Thyroid gland (tissue), 4 donors: ENCODE measurements around the gene TAF8. TPM values are rescaled to one million over a fixed set of nuclear protein-coding genes. Genes with fewer than 3 reads are reported as not detected.

Experiments
- DNase-seq, 2 donors: peaks; one replicate each; pipeline ENCODE4 v3.0.0-alpha.2; 2019
- H3K27ac ChIP-seq, 3 donors: fragments of 200-600 bp; sonication (generic); 1 replicate in 2 of 3; 2 replicates in 1 of 3; pipeline ENCODE4 v1.5.1; 2016 to 2019; ENCODE audit warnings: mild to moderate bottlenecking in 1 of 3, moderate library complexity in 1 of 3
- H3K27me3 ChIP-seq: fragments of 200-600 bp; sonication (generic); one replicate; pipeline ENCODE4 v1.5.1; 2019
- H3K36me3 ChIP-seq, 2 donors: fragments of 200-600 bp; sonication (generic); one replicate each; pipeline ENCODE4 v1.5.1; 2016 to 2019
- H3K4me1 ChIP-seq, 2 donors: fragments of 200-600 bp; sonication (generic); one replicate each; pipeline ENCODE4 v1.5.1; 2017 to 2019
- H3K4me3 ChIP-seq, 3 donors: fragments of 200-600 bp; sonication (generic); replicated peaks in 1 of 3; 1 replicate in 2 of 3; 2 replicates in 1 of 3; pipeline ENCODE4 v1.5.1; 2016; ENCODE audit warnings: mild to moderate bottlenecking in 1 of 3
- H3K9me3 ChIP-seq: fragments of 200-600 bp; sonication (generic); one replicate; pipeline ENCODE4 v1.5.1; 2017
- POLR2A ChIP-seq, 2 donors: fragments of 450-650 bp; IDR thresholded peaks; one replicate each; pipeline ENCODE4 v1.6.1; 2017; ENCODE audit warnings: antibody characterized with exemption in 2 of 2, mild to moderate bottlenecking in 2 of 2, moderate library complexity in 1 of 2
- WGBS, 2 donors: methylation state at CpG; one replicate each; pipeline ENCODE4 v1.1.5; 2017; 5-methylcytosine and 5-hydroxymethylcytosine counted together
- intact Hi-C: fragments of 100-400 bp; cut with DNase I; formaldehyde crosslinking; loops from one replicate; pipeline ENCODE4 v1.15.1; 2023
- total RNA-seq, 4 donors: library from RNA; depleted of rRNA; stranded (reverse); fragments of >200 nt; gene quantifications; one replicate each; pipeline ENCODE4 v1.2.3, GENCODE V29; 2016
- TF ChIP-seq, protein P1 (sequence below), 6 experiments: fragments of 200-600 bp in 3 of 6; fragments of 450-650 bp in 3 of 6; sonication (generic) in 3 of 6; IDR thresholded peaks; one replicate each; pipeline ENCODE4 v1.5.1; 2016 to 2019; ENCODE audit warnings: antibody characterized with exemption in 6 of 6, mild to moderate bottlenecking in 2 of 6, inconsistent platforms in 1 of 6, moderate library complexity in 1 of 6

The TAF8 gene
- total RNA-seq, 4 donors from 2014 or later: 52.0 to 131 (median 72.2) TPM

DNA sequence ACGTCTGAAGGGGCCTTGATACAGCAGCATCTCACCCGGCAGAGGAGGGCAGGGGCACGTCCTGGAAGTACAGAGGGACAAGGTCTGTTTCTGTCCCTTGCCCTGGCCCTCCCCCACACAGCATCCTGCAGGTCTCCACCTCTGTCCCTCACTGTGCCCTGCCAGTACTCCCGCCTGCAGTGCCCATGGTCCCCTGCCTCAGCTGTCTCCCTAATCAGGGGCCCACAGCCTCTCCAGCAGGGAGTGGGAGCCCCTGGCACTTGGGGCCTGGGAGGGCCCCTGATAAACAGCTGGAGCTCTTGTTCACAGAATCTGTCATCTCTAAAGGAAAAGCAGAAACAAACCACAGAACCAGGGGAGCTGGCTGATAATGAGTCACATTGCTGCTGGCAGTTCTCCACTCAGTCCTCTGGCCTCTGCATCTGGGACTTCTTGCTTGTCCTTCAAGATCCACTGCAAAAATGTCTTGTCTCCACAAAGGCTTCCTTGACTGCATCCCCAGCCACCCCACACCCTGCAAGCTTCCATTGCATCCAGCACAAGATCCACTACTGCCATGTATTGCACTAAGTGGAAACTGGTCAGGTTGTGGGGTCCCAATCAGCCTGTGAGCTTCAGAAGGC lies 33.2 kb upstream of the TAF8 start:
- no peak for DNase-seq
- TF ChIP-seq POLR2A (IDR thresholded peaks at IDR 0.05): no peak
- TF ChIP-seq, protein P1, sequence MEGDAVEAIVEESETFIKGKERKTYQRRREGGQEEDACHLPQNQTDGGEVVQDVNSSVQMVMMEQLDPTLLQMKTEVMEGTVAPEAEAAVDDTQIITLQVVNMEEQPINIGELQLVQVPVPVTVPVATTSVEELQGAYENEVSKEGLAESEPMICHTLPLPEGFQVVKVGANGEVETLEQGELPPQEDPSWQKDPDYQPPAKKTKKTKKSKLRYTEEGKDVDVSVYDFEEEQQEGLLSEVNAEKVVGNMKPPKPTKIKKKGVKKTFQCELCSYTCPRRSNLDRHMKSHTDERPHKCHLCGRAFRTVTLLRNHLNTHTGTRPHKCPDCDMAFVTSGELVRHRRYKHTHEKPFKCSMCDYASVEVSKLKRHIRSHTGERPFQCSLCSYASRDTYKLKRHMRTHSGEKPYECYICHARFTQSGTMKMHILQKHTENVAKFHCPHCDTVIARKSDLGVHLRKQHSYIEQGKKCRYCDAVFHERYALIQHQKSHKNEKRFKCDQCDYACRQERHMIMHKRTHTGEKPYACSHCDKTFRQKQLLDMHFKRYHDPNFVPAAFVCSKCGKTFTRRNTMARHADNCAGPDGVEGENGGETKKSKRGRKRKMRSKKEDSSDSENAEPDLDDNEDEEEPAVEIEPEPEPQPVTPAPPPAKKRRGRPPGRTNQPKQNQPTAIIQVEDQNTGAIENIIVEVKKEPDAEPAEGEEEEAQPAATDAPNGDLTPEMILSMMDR (IDR thresholded peaks at IDR 0.05): no peak
- H3K4me1 ChIP-seq: peaks cover 2 to 11% of the 10 kb centered on the region in 2 donors
- no peaks in the 10 kb centered on the region for H3K36me3 ChIP-seq
- H3K27ac ChIP-seq: no peak overlapping the region
- no peaks in the 10 kb centered on the region for H3K27me3 ChIP-seq
- no peaks in the 10 kb centered on the region for H3K9me3 ChIP-seq
- H3K4me3 ChIP-seq: no peak overlapping the region
- intact Hi-C loops: no loop called here
- WGBS, 2 donors: 84 to 86% methylated on average over 4 of the region's 4 CpGs

- H3K9me3 ChIP-seq: no peaks in the 10 kb centered on the region
- DNase-seq: no peak
- 87 to 96% methylated on average over 8 of the region's 8 CpGs for WGBS, 2 donors
- no peaks in the 10 kb centered on the region for H3K27me3 ChIP-seq
- intact Hi-C loops: no loop called here
- TF ChIP-seq, protein P1 (IDR thresholded peaks at IDR 0.05): no peak
- no peak for TF ChIP-seq POLR2A (IDR thresholded peaks at IDR 0.05)
- H3K4me1 ChIP-seq: peaks cover 8 to 12% of the 10 kb centered on the region in 2 donors
- no peak overlapping the region for H3K4me3 ChIP-seq
- no peaks in the 10 kb centered on the region for H3K36me3 ChIP-seq
- H3K27ac ChIP-seq: no peak overlapping the region
Observed at GRCh38 chr6:42020967-42021366, 29.4 kb upstream of the TAF8 start.

DNA sequence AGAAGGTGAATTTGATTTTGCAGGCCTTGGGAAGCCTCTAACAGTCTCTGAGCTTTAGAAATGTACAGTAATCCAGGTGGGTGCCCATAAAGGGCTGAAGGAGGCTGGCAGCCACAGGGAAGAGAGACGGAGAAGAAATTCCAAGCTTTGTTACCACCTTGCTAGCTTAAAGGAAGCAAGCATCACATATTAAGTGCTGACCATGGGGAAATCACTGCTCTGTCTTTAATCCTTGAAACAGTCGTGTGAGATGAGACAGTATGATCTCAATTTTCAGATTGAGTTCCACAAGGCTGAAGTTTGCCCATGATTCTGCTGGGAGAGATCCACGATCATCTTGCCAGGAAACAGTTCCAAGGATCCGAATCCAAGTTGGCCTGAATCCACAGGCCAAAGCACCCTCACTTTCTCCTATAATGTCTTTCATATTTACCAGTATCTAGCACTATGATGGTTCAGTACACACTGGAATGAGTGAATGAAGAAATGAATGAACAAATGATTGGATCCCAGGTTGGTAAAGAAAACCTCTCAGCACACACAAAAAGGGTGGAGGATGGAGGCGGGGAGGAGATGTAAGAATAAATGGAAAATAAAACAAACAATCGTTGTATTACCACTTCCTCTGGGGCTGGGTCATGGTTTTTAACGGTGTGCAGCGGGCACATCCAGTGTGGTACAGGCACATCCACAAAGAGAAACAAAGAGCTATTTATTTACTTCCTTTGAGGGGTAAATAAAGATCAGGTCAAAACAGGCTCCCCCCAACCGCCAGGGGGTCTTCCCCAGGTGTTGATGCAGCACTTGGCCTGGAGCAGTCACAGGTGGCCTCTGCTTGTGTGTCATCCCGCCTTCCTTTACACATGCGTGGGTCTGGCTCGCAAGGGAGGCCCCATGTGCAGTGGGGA lies 28.2 kb upstream of the TAF8 start:
- 58 to 67% methylated on average over 12 of the region's 12 CpGs for WGBS, 2 donors
- DNase-seq: no peak

GRCh38 chr6:42022755-42023384 lies 27.5 kb upstream of the TAF8 start:
- DNase-seq: no peak
- Histone ChIP-seq H3K4me1 (peaks cover 8 to 12% of the 10 kb centered on the region in 2 donors), H3K4me3 (no peak overlapping the region), H3K36me3 (peaks cover 0 to under 1% of the 10 kb centered on the region in 2 donors), H3K9me3 (no peaks in the 10 kb centered on the region), H3K27me3 (no peaks in the 10 kb centered on the region), H3K27ac (no peak overlapping the region)
- 88 to 92% methylated on average over 14 of the region's 14 CpGs for WGBS, 2 donors
- no peak for TF ChIP-seq POLR2A (IDR thresholded peaks at IDR 0.05)
- TF ChIP-seq, protein P1 (IDR thresholded peaks at IDR 0.05): no peak
- intact Hi-C loops: no loop called here

More for the DNA sequence above, 28.2 kb upstream of the TAF8 start:
- H3K9me3 ChIP-seq: no peaks in the 10 kb centered on the region
- H3K27me3 ChIP-seq: no peaks in the 10 kb centered on the region
- H3K4me3 ChIP-seq: no peak overlapping the region
- intact Hi-C loops: no loop called here
- no peak overlapping the region for H3K27ac ChIP-seq
- TF ChIP-seq POLR2A (IDR thresholded peaks at IDR 0.05): no peak
- TF ChIP-seq, protein P1 (IDR thresholded peaks at IDR 0.05): no peak
- H3K4me1 ChIP-seq: peaks cover 8 to 12% of the 10 kb centered on the region in 2 donors
- no peaks in the 10 kb centered on the region for H3K36me3 ChIP-seq
